ENCODE results near the gene FHIT.

Gene FHIT

DNA sequence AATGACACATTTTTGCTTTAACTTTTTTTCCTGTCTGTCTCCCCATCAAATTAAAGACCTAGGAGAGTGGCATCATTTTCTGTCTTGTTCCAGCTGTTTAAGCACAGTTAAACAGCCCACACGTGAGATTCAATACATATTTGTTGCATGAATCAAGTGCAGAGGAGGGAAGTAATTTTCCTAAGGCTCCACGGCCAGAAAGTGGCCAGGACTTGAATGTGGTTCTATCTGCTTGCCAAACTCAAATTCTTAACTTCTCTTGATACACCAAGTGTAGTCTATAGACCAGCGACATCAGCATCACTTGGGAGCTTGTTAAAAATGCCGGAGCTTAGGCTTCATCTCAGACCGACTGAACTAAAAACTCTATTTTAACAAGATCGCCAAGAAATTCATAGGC lies 1476.6 kb downstream of the FHIT start:
- DNase-seq (ENCODE audit: low read depth in 2 of 2): no peak

DNA sequence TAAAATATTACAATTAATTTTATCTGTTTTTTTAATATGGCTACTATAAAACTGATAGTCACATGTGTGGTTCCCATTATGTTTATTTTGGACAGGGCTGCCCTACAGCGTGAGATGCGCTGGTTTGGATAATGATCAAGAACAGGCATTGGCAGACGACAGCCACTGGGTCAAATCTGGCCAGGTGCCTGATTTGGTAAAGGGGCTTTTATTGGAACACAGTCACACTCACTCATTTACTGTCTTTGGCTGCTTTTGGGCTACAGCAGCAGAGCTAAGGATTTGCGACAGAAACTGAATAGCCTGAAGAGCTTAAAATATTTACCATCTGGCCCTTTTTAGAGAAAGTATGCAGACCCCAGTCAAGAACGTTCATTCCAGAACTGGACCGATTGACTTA lies 1477.3 kb downstream of the FHIT start:
- no peak for DNase-seq (ENCODE audit: low read depth in 2 of 2)

DNA sequence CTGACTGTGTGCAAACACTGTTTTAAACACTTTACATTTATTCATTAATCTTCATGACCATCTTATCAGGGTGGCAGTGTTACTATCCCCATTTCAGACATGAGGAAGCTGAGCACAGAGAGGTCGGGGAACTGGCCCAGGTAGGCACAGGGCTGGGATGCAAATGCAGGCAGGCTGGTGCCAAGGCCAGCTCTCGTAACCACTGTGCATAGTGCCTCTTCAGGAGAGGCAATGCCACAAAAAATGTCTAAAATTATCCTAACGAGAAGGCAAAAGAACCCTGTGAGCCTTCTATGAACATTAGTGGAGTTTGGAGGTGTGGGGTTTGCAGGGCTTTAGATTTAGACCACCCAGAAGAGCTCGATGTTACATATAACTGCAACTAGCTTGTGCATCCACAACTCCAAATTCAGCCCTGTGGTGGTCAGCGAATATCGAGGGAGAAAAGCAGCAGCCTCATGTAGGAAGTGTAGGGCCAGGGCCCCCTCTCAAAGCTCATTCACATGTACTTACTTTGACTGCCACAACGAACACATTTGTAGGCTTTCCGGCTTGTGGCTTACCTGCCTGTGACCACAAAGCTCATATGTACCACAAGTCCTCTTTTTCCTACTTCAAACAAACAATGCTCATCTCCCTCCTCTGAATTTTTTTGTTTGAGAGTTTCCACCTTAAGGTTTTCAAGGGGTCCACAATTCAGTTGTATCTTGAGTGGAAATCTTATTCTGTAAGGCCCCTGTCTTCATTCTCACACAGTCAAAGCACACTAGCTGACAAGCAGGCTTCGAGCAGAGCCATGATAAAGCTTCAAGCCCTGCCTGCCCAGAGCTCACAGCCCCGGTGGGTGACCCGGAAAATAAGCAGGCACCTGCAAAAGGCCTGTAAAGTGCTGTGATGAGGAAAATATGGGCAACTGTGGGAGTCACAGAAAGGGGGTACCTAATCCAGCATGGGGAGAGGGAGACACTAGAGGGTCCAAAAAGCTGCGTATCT lies 1478.5 kb downstream of the FHIT start:
- peak; percentile 4 to 7 for DNase-seq (ENCODE audit: low read depth in 2 of 2)

DNA sequence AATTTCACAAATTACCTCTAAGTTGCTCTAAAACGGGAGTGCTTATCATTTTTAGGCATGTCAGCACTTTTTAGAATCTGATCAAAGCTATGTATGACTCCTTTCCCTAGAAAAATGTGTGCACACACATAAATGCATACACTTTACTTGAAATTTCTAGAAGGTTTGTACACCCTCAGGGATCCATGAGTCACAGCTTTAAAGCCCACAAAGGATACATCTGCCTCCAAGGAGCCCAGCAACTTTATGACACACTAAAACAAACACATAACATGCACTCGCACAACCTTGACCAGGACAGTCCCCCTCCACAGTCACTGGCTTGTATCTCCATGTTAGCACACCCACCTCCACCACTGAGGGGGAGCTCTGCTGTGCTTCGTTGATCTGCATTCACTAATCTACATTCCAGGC lies 1479.5 kb downstream of the FHIT start:
- no peak for DNase-seq (ENCODE audit: low read depth in 2 of 2)

DNA sequence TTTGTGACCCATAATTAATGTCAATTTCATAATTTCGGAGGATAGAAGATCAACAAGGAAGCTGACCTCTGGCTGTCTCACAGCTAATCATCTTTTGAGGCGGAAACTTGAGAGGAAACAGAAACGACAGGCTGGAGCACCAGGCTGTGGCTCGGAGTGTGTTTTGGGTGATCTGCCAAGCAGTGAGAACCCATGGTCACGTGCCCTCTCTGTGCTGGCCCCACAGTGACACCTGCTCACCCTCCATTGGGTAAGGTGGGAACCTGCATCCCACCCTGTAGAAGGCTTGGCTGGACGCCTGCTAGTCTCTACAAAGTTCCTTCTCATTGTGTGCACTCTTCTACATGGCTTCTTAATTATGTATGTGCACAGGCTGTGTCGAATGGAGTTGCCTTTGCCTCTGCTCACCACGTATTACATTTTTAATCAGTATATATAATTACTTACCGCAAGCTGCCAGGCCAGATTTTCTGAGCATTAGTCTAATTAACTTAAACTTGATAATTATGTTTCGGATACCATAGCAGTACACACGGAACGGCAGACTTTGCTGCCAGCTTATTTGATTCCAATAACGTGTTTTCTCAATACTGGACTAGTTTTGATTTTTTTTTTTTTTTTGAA lies 1482.0 kb downstream of the FHIT start:
- no peak for DNase-seq (ENCODE audit: low read depth in 2 of 2)

DNA sequence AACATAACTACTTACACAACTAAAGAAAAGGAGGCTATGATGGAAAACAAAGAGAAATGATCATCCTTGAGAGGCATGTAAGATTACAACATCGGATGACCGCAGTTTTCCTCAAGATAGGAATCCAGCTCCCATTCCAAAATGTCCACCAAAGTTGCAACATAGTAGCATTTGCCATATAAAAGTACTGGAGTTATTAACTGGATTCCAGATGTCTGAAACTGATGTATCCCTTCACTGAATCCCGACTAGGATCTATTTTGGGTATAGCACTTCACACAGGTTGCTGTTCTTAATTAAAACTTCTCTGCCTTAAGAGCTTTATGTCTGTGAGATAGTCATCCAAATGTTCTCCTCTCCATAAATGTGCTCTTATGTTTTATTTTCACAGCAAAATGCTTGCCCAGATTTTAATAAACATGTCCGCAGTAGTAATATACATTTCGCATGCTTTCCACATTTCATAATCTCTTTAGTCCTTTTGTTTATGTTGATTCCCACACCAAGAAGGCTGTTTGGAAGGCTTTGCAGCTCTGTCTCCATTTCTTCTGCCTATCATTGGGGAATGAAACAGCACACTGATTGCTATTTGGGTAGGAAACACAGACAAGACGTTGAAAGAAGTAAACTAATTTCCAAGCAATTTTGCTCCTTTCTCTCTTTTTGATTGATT lies 1484.9 kb downstream of the FHIT start:
- no peak for DNase-seq (ENCODE audit: low read depth in 2 of 2)

DNA sequence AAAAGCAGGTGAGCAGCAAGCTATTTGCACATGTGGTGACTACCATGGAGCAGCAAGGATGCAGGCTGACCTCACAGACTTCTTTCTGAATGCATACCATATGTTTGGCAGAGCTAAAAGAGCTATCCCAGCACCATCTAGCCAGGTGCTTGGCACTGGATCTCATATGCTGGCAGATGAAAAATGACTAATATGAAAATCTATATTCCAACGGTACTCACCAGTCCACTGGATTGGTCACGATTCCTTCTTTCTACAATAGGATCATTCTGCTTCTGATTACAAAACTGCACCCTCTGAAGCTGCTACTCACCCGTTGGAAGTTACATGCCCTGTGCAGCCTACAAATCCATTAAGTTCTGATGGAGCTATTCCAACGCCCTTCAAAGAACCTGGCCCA lies 1487.1 kb downstream of the FHIT start:
- DNase-seq (ENCODE audit: low read depth in 2 of 2): no peak

DNA sequence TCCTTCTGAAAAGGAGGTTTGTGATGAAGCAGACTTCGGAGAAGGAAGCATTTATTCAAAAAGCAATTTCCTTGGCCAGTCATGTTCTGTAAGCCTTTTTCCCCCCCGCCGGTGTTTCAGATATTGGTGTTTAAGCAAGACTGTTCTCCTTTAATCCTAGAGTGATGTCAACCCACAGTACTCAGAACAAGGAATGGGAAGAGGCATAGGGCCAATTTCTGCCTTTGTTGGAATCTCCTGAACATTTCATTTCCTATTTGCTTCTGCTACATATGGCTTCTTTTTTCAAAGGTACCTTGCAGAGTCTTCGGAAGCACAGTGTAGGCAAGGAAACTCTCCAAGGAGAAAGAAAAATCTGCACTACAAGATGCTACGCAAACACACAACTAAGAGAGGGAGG lies 1488.3 kb downstream of the FHIT start:
- DNase-seq (ENCODE audit: low read depth in 2 of 2): no peak

DNA sequence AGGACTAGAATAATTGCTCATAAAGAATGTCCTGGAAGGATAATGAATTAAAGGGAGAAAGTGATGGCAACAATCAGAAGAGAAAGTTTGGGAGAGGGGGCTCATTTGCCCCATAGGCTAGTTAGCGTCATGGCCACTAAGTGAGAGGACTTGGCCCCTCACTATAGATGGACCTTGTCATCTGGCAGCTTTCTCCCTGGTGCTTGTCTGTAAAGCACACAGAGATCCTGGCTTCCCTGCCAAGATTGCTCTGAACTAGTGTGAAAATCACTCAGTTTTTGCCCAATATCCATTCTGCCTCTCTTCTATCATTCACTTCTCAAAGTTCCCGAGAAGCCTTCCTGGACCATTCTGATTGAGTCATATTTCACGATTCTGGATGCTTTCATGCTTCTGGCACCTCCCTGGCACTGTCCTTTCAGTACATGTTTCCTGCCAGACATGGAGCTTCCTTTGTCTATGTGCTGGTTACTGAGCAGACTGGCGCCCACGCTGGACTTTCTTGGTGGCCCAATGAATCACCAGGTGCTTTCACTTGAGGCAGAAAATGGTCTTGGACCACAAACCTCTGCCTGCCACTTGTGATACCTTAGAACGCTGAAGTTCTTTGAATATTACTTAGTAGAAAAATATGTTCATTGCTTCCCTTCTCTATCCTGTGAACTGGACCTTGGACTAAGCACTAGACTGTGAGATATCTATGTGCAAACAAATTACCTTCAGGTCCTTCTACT lies 1491.8 kb downstream of the FHIT start:
- DNase-seq (ENCODE audit: low read depth in 2 of 2): no peak

DNA sequence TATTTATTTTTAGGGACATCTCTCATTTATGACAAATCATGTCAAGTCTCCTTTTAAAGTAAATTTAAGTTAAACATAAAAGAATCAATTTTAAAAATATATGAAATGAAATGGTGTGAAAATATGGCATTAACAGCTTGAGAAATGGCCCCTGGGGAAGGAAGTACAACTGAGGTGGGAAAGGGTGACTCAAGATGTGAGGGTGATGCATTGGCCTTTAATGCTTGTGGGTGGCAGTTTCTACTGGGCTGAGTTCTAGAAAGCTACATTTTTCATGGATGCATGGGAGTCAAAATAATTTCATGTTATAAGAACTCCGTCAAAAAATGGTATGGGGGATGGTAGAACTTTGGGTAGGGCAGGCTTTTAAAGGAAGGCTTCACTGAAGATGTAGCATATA lies 1492.6 kb downstream of the FHIT start:
- DNase-seq (ENCODE audit: low read depth in 2 of 2): no peak

DNA sequence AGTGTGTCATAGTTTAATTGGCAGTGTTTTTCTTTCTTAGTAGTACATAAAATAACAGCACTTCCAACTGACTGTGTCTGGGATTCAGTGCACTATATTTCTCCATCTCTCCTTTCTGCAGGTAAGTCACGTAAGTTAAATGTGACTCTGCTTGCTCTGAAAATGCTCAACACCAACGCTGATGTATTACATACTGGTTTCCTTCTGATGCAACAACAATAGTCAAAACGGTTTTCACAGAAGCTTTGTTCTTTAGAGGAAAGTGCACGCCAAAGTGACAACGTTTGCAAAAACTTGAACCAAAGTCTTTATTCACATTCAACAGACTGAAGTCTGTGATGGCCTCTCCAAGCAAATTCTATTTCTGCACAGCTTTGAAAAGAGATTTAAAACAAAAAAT lies 1494.3 kb downstream of the FHIT start:
- no peak for DNase-seq (ENCODE audit: low read depth in 2 of 2)

DNA sequence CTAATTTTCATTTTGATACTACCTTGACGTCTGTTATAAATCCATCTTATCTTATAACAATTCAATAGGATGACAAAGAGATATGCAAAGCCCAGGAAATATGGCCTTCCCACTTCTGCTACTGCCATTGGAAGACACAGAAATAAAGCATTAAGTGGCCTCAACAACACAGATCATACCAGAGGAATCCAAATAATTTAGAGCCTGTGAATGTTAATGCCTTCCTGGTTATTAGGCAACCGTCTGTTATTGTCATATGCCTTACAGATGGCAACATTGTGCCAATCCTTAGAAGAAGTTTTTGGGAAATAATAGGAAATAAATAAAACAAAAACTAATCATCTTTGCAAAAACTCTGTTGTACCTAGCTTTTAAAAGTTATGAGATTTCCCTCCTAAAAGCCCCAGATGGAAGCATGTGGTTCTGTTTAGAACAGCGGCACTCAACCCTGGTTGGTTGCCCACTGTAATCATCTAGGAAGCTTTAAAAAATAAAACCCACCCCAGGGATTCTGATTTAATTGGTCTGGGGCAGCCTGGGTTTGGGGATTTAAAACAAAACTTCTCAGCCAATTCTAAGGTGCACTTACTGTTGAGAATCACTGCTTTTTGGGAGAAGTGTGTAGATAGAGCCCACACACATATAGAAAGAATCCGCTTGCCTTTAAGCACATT lies 1496.7 kb downstream of the FHIT start:
- DNase-seq (ENCODE audit: low read depth in 2 of 2): no peak

DNA sequence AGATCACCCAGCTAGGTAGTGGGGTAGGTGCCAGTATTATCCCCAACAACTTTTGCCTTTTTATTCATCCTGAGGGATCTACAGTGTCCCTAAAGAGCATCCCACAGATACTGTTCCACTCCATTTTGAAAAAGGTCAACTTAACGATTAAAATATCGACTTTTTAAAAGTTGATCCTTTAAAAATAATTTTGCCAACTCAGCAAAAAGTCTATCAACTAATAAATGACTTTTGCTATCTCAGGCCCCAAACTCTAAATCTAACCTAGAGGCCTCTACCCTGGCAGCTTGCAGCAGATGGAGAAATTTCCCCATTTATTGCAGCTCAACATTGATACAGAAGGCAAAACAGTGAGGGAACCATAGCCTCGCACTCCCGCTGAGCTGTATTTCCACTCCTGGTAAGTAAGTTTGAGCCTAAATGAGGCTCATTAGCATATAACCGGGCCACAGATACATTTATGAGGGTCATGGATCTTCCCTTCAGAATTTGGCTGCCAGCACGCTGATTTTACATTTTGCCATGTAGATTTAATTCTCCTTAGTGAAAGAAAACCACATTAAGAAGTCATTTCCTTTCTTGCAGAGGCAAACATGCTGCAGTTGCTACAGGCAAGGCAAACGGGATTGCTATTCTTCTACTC lies 1497.3 kb downstream of the FHIT start:
- DNase-seq (ENCODE audit: low read depth in 2 of 2): no peak

DNA sequence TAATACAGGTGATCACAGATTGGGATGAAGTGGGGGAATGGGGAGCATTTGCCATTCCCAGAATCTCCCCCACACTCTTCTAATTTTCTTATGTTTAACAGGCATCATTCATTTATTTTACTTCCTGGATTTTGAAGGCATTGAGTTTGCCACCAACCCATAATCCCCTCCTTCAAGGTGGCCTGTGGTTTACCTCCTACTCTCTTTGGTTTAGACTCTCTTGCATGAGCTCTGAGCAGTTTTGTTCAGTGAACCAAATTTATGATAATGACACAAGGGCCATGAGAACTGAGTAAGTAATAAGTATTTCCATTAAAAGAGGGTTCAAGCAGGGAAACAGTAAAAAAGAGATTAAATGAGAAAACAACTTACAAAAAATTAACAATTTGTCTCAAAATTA lies 1498.3 kb downstream of the FHIT start:
- no peak for DNase-seq (ENCODE audit: low read depth in 2 of 2)

DNA sequence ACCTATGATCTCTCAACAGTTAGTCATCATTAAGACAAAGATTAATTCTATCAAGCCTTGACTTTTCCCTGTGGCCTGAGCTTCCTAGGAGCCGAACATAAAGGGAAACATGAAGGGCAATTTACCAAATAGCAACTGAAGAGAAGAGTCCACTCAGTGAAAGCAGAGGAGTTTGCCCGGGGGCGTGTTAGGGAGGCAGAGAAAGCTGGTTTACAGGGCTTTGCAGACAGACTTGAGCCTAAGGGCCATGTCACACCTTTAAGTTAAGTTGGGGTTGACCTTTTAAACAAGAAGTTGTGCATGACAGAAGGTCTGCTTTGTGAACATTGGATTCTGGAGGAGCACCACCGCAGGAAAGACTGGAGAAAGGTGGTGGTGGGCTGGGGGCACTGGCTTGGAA lies 1499.6 kb downstream of the FHIT start:
- DNase-seq (ENCODE audit: low read depth in 2 of 2): no peak

DNA sequence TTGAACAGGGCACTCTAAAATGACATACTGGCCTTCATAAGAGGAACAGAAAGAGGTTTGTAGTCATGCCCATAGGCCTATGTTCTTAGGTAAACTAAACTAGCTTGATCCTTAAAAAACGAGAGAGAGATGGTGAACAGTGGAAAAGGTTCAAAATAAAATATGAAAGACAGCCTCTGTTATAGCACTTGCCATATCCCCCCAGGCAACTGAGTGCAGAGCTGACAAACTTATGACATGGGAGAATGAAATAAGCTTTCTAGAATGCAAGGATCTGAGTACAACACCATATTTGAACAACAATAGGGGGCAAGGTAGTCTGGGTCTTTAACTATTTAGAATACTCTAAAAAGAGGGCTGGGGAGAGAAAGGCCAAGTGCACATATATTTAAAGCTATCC lies 1500.9 kb downstream of the FHIT start:
- no peak for DNase-seq (ENCODE audit: low read depth in 2 of 2)

DNA sequence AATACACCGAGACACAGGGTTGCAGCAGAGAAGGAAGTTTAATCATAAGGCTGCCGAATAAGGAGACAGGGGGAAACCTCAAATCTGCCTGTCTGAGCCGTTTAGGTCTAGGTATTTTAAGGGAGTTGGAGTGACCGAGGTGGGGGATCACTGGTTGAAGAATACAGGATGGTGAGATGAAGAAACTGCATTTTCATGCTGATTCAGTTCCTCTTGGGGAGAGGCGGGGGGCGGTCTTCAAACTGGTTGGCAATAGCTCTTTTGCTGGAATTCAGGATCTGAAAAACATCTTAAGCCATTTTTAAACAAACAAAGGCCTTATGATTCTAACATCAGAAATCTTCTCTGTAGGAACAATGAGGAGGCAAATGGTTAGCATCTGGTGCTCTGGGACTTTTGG lies 1502.0 kb downstream of the FHIT start:
- DNase-seq (ENCODE audit: low read depth in 2 of 2): no peak

DNA sequence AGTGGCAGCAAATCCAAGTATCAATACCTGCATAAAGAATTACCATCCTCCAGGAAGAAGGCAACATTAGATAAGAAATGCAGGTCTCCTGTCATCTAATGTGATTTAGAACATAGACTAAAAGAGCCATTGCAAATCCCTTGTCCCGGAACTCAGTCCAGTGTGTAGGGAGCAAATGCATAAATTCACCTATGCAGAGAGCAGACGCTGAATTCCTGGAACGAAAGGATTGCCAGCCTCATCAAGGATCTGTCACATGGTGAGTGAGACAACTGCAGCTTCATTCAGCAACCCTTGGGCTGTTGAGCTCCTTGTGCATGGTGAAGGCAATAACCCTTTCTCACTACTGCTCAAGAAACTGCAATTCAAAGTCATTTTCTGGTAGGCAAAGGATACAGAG lies 1504.7 kb downstream of the FHIT start:
- DNase-seq (ENCODE audit: low read depth in 2 of 2): no peak

DNA sequence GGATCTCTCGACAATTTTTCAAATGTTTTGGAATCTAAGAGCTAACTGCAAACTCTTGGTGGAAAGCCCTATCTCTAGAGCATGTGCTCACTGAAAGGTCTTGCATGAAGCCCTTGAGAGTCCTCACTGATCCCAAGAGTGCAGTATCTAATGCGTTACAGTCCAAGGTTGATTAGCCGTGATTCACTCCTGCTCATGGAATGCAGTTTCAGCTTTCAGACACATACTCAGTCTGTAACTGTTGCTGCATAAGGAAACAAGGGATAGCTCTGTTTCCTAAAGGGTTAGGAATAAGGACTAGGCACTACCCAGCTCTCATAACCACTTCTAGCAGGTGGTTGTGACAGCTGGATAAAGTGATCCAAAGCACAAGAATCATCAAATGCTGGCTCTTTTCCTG lies 1514.0 kb downstream of the FHIT start:
- DNase-seq (ENCODE audit: low read depth in 2 of 2): no peak

DNA sequence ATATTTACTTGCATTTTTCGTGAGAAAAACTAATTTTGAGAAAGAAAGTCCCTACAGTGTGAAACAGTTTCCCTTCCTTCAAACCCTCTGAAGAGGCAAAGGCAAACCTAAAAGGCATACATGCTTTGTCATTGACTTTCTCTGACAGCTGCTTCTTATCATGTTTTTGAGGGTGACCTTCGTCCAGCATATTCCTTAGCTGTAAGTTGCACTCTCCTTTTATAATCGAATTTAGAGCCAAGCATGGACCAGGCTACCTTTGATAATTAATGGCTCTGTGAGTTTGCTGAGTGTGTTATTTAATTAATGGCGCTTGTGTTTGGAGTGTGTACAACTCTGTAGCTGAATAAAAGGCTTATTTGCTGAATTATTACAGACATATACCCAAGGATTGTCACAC lies 1517.2 kb downstream of the FHIT start:
- DNase-seq (ENCODE audit: low read depth in 2 of 2): no peak
